Measurements from ENCODE around the gene ANKRD27.

DNA sequence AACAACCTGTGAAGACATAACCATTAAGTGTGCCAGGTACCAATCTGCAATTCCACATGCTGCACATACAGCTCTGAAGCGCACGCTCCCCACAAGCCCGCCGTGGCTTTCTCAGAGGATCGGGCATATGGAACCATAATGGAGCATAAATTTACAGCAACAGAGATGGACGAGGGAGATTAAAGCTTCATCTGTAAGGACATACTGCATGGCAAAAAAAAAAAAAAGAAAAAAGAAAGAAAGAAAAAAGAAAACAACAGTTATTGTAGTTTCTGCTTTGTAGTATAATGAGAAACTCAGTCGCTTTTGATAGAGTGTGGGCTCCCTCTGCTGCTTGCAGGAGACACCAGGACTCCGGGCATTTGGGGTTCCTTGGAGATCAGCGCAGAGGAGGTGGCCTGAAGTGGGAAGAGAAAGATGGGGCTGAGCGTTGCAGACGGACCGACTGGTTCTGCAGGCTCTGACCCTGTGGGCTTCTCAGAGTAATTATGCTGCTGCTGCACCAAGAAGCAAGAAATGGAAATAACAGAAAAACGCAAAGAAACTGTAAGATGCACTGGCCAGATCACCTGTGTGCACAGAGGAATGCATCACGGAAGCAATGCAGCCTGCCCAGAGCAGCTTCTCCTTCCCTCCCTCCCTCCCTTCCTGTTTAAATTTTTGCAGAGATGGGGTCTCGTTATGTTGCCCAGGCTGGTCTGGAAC lies 104.7 kb downstream of the ANKRD27 start:
- no peak for TF ChIP-seq POLR2A (IDR thresholded peaks at IDR 0.05)
- TF ChIP-seq, protein P1, sequence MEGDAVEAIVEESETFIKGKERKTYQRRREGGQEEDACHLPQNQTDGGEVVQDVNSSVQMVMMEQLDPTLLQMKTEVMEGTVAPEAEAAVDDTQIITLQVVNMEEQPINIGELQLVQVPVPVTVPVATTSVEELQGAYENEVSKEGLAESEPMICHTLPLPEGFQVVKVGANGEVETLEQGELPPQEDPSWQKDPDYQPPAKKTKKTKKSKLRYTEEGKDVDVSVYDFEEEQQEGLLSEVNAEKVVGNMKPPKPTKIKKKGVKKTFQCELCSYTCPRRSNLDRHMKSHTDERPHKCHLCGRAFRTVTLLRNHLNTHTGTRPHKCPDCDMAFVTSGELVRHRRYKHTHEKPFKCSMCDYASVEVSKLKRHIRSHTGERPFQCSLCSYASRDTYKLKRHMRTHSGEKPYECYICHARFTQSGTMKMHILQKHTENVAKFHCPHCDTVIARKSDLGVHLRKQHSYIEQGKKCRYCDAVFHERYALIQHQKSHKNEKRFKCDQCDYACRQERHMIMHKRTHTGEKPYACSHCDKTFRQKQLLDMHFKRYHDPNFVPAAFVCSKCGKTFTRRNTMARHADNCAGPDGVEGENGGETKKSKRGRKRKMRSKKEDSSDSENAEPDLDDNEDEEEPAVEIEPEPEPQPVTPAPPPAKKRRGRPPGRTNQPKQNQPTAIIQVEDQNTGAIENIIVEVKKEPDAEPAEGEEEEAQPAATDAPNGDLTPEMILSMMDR (IDR thresholded peaks at IDR 0.05) = peak in 6 of 7 experiments; percentile 33 to 71 (median 58)
